Neural progenitor cell (in vitro differentiated cells): Measurements from ENCODE around the gene VPS8.

Experiments
- CTCF ChIP-seq: fragments of 200-600 bp; sonication (generic); IDR thresholded peaks from 2 replicates; pipeline ENCODE4 v1.5.1; 2017; ENCODE audit warnings: antibody characterized with exemption, mild to moderate bottlenecking
- EZH2 ChIP-seq: fragments of 200-600 bp; sonication (generic); IDR thresholded peaks from 2 replicates; pipeline ENCODE4 v1.6.1; 2017; ENCODE audit warnings: antibody characterized with exemption, mild to moderate bottlenecking, moderate library complexity

GRCh38 chr3:185063431-185063830 is 251.5 kb downstream of the VPS8 start:
- TF ChIP-seq CTCF = no peak
- no peak for TF ChIP-seq EZH2
